GM12891 (cell line): ENCODE results near the gene HP1BP3.
"Not testable (repeated sequence)": the region's sequence is repeated elsewhere in the genome, so short reads cannot be mapped to it uniquely, and the experiment has no call there.

Source experiments
- DNase-seq: peaks from one replicate; pipeline ENCODE4 v3.0.0; 2011; ENCODE audit warnings: low spot score; ENCODE audit not compliant: insufficient read length
- FAIRE-seq: peaks from 2 replicates; lab custom pipeline; 2011; peaks lifted over from hg19 to GRCh38; lab: Jason Lieb, UNC
- PAX5 ChIP-seq: IDR thresholded peaks from 2 replicates; pipeline ENCODE4 v1.6.1; 2011; ENCODE audit warnings: low read length, moderate library complexity, mild to moderate bottlenecking; ENCODE audit not compliant: insufficient read depth, severe bottlenecking
- POLR2A ChIP-seq: IDR thresholded peaks from 2 replicates; pipeline ENCODE4 v1.6.1; 2011; ENCODE audit warnings: low read depth, low read length, control low read depth
- POLR2AphosphoS5 ChIP-seq: IDR thresholded peaks from 2 replicates; pipeline ENCODE4 v1.6.1; 2011; ENCODE audit warnings: low read depth, low read length, control low read depth
- POU2F2 ChIP-seq: IDR thresholded peaks from 2 replicates; pipeline ENCODE4 v1.6.1; 2011; ENCODE audit warnings: low read depth, mild to moderate bottlenecking, control low read depth, low read length, moderate library complexity
- SPI1 ChIP-seq: IDR thresholded peaks from 2 replicates; pipeline ENCODE4 v1.6.1; 2011; ENCODE audit warnings: low read depth, low read length, control low read depth
- TAF1 ChIP-seq: IDR thresholded peaks from 2 replicates; pipeline ENCODE4 v1.6.1; 2011; ENCODE audit warnings: low read depth, low read length, control low read depth

Gene HP1BP3

GRCh38 chr1:20814534-20814871, 27.4 kb upstream of the HP1BP3 start:
- TF ChIP-seq POLR2AphosphoS5 (no peak), TAF1 (no peak), SPI1 (no peak), POLR2A (no peak), PAX5 (no peak)
- FAIRE-seq (no peak), DNase-seq (no peak)

GRCh38 chr1:20811916-20812315, 24.8 kb upstream of the HP1BP3 start:
- no peak for FAIRE-seq
- TF ChIP-seq PAX5 (no peak), SPI1 (no peak), POLR2A (no peak), POU2F2 (no peak), TAF1 (no peak), POLR2AphosphoS5 (no peak)
- DNase-seq, result no peak

- no peak for FAIRE-seq
- no peak for DNase-seq
- TF ChIP-seq PAX5 (no peak), TAF1 (no peak), POU2F2 (no peak), POLR2A (no peak), SPI1 (no peak), POLR2AphosphoS5 (no peak)
These were observed 6.1 kb upstream of the HP1BP3 start for GRCh38 chr1:20793236-20793635.

- TF ChIP-seq POU2F2 (no peak), POLR2A (no peak), PAX5 (no peak), POLR2AphosphoS5 (no peak), SPI1 (no peak), TAF1 (no peak)
- FAIRE-seq (no peak), DNase-seq (no peak)
These were observed 5.1 kb upstream of the HP1BP3 start for GRCh38 chr1:20792196-20792595.

GRCh38 chr1:20790785-20791184, 3.7 kb upstream of the HP1BP3 start:
- FAIRE-seq (no peak), DNase-seq (no peak)
- TF ChIP-seq PAX5 (no peak), SPI1 (no peak)

GRCh38 chr1:20789598-20789997, 2.5 kb upstream of the HP1BP3 start:
- DNase-seq, FAIRE-seq: not testable (repeated sequence)

GRCh38 chr1:20787840-20788795, 1.0 kb upstream of the HP1BP3 start:
- FAIRE-seq, result peak; percentile 5
- TF ChIP-seq POLR2A (no peak), POLR2AphosphoS5 (no peak), SPI1 (no peak), PAX5 (no peak), POU2F2 (no peak), TAF1 (no peak)
- DNase-seq, result no peak

GRCh38 chr1:20786253-20787028, 666 bp downstream of the HP1BP3 start:
- peak; percentile 98 for FAIRE-seq
- DNase-seq, result peak; percentile 85

GRCh38 chr1:20785907-20786252, 1.2 kb downstream of the HP1BP3 start:
- TF ChIP-seq POU2F2 (peak; percentile 30; the same call in 1 of the 2 replicates), SPI1 (no peak), POLR2AphosphoS5 (no peak), TAF1 (no peak), PAX5 (no peak), POLR2A (no peak)
- no peak for FAIRE-seq
- DNase-seq, result peak; percentile 8

More at GRCh38 chr1:20786253-20787028, 666 bp downstream of the HP1BP3 start:
- TF ChIP-seq POLR2A (peak; percentile 59; the same call in 1 of the 2 replicates), SPI1 (no peak), POLR2AphosphoS5 (peak; percentile 42; the same call in 1 of the 2 replicates), PAX5 (no peak), TAF1 (peak; percentile 9; the same call in 1 of the 2 replicates)

- FAIRE-seq, result peak; percentile 68
- TF ChIP-seq POU2F2 (no peak), POLR2AphosphoS5 (no peak), TAF1 (no peak), POLR2A (no peak), SPI1 (no peak), PAX5 (no peak)
These were observed 11.4 kb downstream of the HP1BP3 start for GRCh38 chr1:20775700-20776099.

GRCh38 chr1:20771780-20772179, 15.3 kb downstream of the HP1BP3 start:
- no peak for TF ChIP-seq POLR2AphosphoS5
- TF ChIP-seq POU2F2, result no peak
- no peak for TF ChIP-seq SPI1
- TF ChIP-seq PAX5, result no peak
- no peak for TF ChIP-seq POLR2A
- TF ChIP-seq TAF1, result no peak
- DNase-seq (no peak), FAIRE-seq (peak; percentile 45)

More at GRCh38 chr1:20775700-20776099, 11.4 kb downstream of the HP1BP3 start:
- DNase-seq, result no peak
